GM15510 (cell line): ENCODE data around the gene BMPER.

Experiments used
- POLR2A ChIP-seq: IDR thresholded peaks from 3 replicates; pipeline ENCODE4 v1.6.1; 2011; ENCODE audit warnings: borderline replicate concordance; ENCODE audit not compliant: insufficient read length; ENCODE audit errors: extremely low read depth

Gene BMPER

GRCh38 chr7:33882950-33883670 is 22.2 kb upstream of the BMPER start:
- TF ChIP-seq POLR2A = no peak

DNA sequence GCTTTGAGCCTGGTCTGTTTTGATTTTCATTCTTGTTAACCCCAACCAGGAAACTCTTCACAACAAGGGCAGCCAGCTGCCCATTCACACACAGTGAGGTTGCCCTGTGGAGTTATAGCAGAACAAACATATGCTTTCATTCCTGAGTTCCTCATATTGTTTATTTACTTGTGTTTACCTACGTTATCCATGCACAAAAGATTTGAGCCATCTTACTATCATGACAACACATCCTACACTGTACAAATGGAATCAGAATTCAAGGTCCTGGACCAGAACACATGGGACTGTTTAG is 21.7 kb upstream of the BMPER start:
- TF ChIP-seq POLR2A = no peak

DNA sequence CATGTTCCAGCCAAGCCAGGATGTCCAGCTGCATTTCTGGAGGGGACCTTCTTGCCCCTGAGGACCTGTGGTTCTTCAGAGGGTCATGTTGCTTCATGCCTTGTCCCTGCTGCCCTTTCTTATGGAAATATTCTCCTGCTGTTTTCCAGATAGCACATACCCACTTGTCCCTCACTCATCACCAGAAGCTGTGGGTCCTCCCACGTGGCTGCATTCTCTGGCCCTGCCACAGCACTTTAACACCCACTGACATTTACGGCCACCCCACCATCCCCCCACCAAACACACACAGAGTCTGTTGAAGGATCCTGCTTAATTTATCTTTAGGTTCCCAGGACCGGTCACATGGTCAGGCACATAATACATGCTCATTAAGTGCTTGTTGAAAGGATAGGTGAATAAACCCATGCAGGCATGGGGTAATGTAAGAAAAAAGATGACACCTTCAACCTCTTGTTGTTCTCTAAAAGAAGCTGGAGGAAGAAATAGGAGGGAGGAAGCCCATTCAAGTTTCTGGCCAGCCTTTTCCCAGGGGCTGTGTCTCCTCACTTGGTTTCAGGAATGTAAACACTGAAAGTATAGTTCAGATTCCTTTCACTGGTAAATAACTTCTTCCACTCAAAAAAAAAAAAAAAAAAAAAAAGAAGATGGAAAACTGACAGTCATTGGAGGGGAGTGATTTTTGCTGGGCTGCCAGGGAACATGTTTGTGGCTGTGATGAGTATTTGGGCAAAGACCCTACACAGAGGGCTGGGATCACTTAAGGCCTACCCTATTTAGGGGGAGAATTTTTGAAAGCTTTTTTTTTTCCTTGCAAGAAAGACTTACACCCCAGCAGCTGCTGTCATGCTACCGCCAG is 19.8 kb upstream of the BMPER start:
- TF ChIP-seq POLR2A = no peak

DNA sequence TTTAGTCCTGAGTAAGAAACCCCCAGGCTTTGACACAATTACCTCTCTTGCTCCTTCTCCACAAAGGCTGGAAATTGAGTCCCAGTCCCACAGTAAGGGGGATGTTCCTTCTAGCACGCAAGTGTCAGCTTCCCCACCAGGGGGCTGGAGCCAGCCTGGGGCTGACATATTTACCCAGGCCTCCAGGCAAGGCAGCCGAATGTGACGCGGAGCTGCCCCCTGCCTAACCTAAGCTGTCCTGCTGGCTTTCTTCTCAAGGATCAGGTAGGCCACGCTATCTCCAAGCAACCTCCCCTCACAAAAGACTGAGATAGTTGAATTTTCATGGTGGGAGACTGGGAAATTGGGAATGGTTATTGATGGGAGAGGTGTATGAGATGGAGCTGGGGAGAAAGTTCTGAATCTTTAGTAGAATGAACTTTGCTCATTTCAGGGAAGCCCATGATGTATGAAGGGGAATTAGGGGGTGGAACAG is 19.2 kb upstream of the BMPER start:
- TF ChIP-seq POLR2A = no peak

GRCh38 chr7:33887266-33887975 is 17.9 kb upstream of the BMPER start:
- TF ChIP-seq POLR2A = no peak

DNA sequence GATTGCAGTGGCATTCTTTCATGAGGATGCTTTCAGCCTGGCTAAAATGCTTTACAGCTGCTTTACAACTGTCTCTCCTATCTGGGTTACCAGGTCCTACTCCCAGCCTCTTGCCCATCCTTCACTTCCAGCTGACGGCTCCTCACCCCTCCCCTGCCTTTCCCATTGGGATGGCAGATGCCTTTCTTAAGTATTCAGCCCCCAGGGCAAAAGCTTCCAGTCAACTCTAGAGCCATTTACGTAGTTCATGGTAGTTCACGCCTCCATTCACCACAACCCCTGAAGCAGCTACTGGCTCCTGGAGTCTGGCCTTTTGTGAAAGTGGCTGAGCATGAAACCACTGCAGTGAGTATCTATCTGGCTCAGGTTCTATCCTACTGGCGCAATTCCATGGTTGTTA is 17.2 kb upstream of the BMPER start:
- TF ChIP-seq POLR2A = no peak

- TF ChIP-seq POLR2A = no peak
Observed at GRCh38 chr7:33892945-33893344, 12.4 kb upstream of the BMPER start.

DNA sequence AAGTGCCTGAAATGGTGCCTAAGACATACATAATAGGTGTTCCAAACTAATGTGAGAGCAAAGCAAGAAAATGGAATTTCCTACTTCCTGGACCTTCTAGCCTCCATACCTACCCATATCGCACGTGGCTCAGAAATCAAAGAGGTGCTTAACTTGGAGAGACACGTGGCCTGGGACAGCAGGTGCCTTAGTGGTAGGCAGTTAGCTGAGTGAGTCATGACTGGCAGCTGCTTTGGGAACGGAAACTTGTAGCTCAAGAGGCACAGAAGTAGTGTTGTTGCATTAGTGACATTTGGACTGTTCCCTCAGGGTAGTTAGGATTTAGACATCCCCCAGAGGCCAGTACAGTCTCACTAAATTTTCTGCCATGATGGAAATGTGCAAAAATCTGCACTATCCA is 12.0 kb upstream of the BMPER start:
- TF ChIP-seq POLR2A = no peak

- TF ChIP-seq POLR2A = no peak
Observed at GRCh38 chr7:33895025-33895804, 10.1 kb upstream of the BMPER start.

GRCh38 chr7:33900501-33900900 is 4.8 kb upstream of the BMPER start:
- TF ChIP-seq POLR2A = no peak

- TF ChIP-seq POLR2A = no peak
Observed at GRCh38 chr7:33901199-33901598, 4.1 kb upstream of the BMPER start.

- no peak for TF ChIP-seq POLR2A
Observed at GRCh38 chr7:33901847-33902246, 3.5 kb upstream of the BMPER start.

DNA sequence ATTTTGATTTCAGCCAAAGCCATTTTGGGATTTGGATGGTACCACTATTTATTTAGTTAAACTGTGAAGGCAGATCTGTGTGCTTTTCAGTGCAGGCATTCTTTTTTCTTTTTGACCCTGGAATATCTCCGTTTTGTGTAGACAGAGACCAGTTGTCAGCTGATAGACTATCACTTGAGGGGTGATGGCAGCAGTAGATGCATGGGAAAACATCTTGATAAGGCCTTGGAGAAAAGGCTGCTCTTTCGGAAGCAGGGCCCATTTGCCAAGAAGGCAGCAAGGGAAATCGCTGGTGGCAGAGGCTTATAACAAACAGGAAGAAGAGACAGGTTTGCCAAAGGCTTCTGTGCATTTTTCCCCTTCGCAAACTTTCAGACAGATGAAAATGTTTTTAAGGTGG is 2.6 kb upstream of the BMPER start:
- TF ChIP-seq POLR2A = no peak

DNA sequence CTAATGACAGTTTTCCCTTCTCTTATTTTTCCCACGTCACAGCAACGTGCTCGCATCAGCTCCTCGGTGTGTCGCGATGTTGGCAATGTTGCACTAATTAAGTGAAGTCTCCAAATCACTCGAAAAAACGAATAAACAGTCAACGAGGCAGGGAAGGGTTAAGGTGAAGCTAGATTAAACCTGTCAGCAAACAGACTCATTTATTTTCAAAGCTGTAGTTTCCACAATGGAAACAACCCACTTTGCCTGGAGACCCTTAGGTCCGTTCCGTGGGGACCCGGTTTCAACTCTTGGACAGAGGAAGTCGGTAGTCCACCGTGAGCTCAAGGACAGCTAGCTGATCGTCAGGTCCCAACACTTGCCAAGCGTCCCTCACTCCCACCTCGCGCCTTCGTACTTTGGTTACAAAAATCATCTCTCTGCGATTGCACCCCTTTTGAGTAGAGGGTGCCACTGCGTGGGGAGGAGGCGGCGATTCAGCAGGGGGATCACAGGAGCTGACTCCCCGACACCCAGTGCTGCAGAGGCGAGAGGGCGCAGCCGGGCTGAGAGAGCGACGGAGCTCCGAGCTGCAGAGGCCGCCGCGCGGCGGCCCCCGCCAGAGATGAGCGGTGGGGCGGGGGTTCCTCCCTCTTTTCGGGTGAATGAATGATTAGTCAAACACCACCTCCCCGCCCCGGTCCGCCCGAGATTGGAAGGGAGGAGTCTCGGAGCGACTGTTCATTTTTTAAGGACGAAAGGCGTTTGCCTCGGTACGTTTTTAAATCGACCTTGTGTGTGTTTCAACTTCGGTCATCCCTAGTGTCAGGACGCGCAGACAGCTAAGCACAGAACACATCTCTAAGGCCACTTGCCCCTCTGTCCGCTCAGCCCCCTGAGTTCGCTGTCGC is 1.3 kb upstream of the BMPER start:
- TF ChIP-seq POLR2A = no peak
